Thyroid gland (tissue), 4 donors: ENCODE measurements around the gene SNX27.

ENCODE experiments used
- CTCF ChIP-seq, 6 experiments: fragments of 200-600 bp in 3 of 6; fragments of 450-650 bp in 3 of 6; sonication (generic) in 3 of 6; IDR thresholded peaks; one replicate each; pipeline ENCODE4 v1.5.1; 2016 to 2019; ENCODE audit warnings: antibody characterized with exemption in 6 of 6, mild to moderate bottlenecking in 2 of 6, inconsistent platforms in 1 of 6, moderate library complexity in 1 of 6
- POLR2A ChIP-seq, 2 donors: fragments of 450-650 bp; IDR thresholded peaks; one replicate each; pipeline ENCODE4 v1.6.1; 2017; ENCODE audit warnings: antibody characterized with exemption in 2 of 2, mild to moderate bottlenecking in 2 of 2, moderate library complexity in 1 of 2

GRCh38 chr1:151661751-151662150, 49.9 kb downstream of the SNX27 start:
- no peak for TF ChIP-seq POLR2A (IDR thresholded peaks at IDR 0.05)
- TF ChIP-seq CTCF (IDR thresholded peaks at IDR 0.05): no peak
